Skeletal muscle tissue (tissue), 4 donors: ENCODE measurements around the gene CFAP299. TPM values are rescaled to one million over a fixed set of nuclear protein-coding genes. Genes with fewer than 3 reads are reported as not detected.

ENCODE experiments used
- H3K27ac ChIP-seq: one replicate; pipeline ENCODE4 v1.7.0; 2013; ENCODE audit warnings: mild to moderate bottlenecking, low read depth, low read length, inconsistent platforms
- H3K27me3 ChIP-seq, 3 donors: one replicate each; pipeline ENCODE4 v1.7.0; 2013; ENCODE audit warnings: low read length in 3 of 3; ENCODE audit not compliant: control insufficient read depth in 3 of 3, insufficient read depth in 3 of 3
- H3K36me3 ChIP-seq, 3 donors: one replicate each; pipeline ENCODE4 v1.7.0; 2013; ENCODE audit warnings: low read length in 3 of 3; ENCODE audit not compliant: control insufficient read depth in 3 of 3, insufficient read depth in 3 of 3
- H3K4me1 ChIP-seq, 3 donors: one replicate each; pipeline ENCODE4 v1.7.0; 2013; ENCODE audit warnings: low read length in 3 of 3, mild to moderate bottlenecking in 3 of 3; ENCODE audit not compliant: control insufficient read depth in 3 of 3, insufficient read depth in 3 of 3
- H3K4me3 ChIP-seq, 3 donors: one replicate each; pipeline ENCODE4 v1.7.0; 2013; ENCODE audit warnings: low read length in 3 of 3
- H3K9ac ChIP-seq, 3 donors: one replicate each; pipeline ENCODE4 v1.7.0; 2013; ENCODE audit warnings: low read length in 3 of 3, mild to moderate bottlenecking in 3 of 3, moderate library complexity in 2 of 3, low read depth in 1 of 3
- H3K9me3 ChIP-seq, 3 donors: one replicate each; pipeline ENCODE4 v1.7.0; 2013; ENCODE audit warnings: low read length in 3 of 3; ENCODE audit not compliant: control insufficient read depth in 3 of 3
- total RNA-seq: library from RNA; depleted of rRNA; stranded (reverse); fragments of >200 nt; gene quantifications from one replicate; pipeline ENCODE4 v1.2.3, GENCODE V29; 2014
- donor health status: Osteomylitis.

CFAP299 gene
- total RNA-seq, 1 donor from 2014 or later = 0.52 TPM

GRCh38 chr4:80989921-80990544, 654.5 kb downstream of the CFAP299 start:
- Histone ChIP-seq H3K4me3 (no peak overlapping the region), H3K9me3 (no peaks in the 10 kb centered on the region), H3K9ac (no peak overlapping the region), H3K27ac (no peak overlapping the region), H3K4me1 (no peaks in the 10 kb centered on the region), H3K36me3 (no peaks in the 10 kb centered on the region), H3K27me3 (no peaks in the 10 kb centered on the region)

DNA sequence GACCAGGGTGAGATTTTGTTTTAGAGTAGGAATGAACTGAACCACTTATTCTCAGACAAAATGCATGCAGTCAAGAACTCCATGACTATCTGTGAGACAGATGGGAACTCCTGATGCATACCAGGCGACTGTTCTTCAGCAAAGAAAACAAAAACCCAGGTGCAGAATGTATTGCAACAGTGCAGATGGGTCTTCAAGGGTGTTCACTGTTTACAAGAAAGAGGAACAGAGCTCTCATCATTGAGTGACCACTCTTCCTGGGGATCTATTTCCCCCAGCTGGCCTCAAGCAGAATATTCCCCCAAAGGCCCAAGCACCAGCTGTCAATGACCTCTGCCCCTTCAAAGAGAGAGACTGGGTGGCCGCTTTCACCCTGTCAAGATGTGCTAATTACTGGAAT, 655.3 kb downstream of the CFAP299 start:
- Histone ChIP-seq H3K9ac (no peak overlapping the region), H3K27me3 (no peaks in the 10 kb centered on the region), H3K9me3 (no peaks in the 10 kb centered on the region), H3K4me3 (no peak overlapping the region), H3K4me1 (no peaks in the 10 kb centered on the region), H3K36me3 (no peaks in the 10 kb centered on the region), H3K27ac (no peak overlapping the region)

- Histone ChIP-seq H3K4me1 (no peaks in the 10 kb centered on the region), H3K27ac (no peak overlapping the region), H3K36me3 (no peaks in the 10 kb centered on the region), H3K4me3 (no peak overlapping the region), H3K9me3 (peaks cover 0 to 3% (median 0%) of the 10 kb centered on the region in 3 donors), H3K27me3 (no peaks in the 10 kb centered on the region), H3K9ac (no peak overlapping the region)
Observed at GRCh38 chr4:80999943-81000342, 664.4 kb downstream of the CFAP299 start.

GRCh38 chr4:81003597-81004111, 668.1 kb downstream of the CFAP299 start:
- H3K27me3 ChIP-seq = no peaks in the 10 kb centered on the region
- no peak overlapping the region for H3K27ac ChIP-seq
- no peaks in the 10 kb centered on the region for H3K36me3 ChIP-seq
- no peak overlapping the region for H3K4me3 ChIP-seq
- H3K4me1 ChIP-seq = no peaks in the 10 kb centered on the region
- H3K9ac ChIP-seq = no peak overlapping the region
- H3K9me3 ChIP-seq = peaks cover 0 to 3% (median 0%) of the 10 kb centered on the region in 3 donors

- H3K9me3 ChIP-seq = no peaks in the 10 kb centered on the region
- no peaks in the 10 kb centered on the region for H3K36me3 ChIP-seq
- H3K27me3 ChIP-seq = no peaks in the 10 kb centered on the region
- H3K9ac ChIP-seq = no peak overlapping the region
- no peak overlapping the region for H3K4me3 ChIP-seq
- no peaks in the 10 kb centered on the region for H3K4me1 ChIP-seq
- H3K27ac ChIP-seq = no peak overlapping the region
Observed at GRCh38 chr4:81007417-81007816, 671.9 kb downstream of the CFAP299 start.

Other genes starting within 250 kb of the CFAP299 start
- 1.6 TPM for gene PRDM8, start 138.2 kb upstream of the CFAP299 start, total RNA-seq
- 0.52 TPM for gene FGF5, start 69.1 kb upstream of the CFAP299 start, total RNA-seq